Left kidney (tissue), 2 donors: ENCODE results near the gene ACVR2A. TPM values are rescaled to one million over a fixed set of nuclear protein-coding genes. Genes with fewer than 3 reads are reported as not detected.
A peak's percentile ranks its signal among the peaks of the same experiment; 100 is the strongest.

Experiments
- DNase-seq: peaks from one replicate; pipeline ENCODE4 v3.0.0-alpha.2; 2013
- polyA plus RNA-seq: library from polyadenylated mRNA; unstranded; fragments of 120-200 nt; gene quantifications from one replicate; pipeline ENCODE4 v1.2.1, GENCODE V29; 2013; ENCODE audit not compliant: insufficient read length

Gene ACVR2A
- polyA plus RNA-seq, 1 donor: 33.0 TPM

DNA sequence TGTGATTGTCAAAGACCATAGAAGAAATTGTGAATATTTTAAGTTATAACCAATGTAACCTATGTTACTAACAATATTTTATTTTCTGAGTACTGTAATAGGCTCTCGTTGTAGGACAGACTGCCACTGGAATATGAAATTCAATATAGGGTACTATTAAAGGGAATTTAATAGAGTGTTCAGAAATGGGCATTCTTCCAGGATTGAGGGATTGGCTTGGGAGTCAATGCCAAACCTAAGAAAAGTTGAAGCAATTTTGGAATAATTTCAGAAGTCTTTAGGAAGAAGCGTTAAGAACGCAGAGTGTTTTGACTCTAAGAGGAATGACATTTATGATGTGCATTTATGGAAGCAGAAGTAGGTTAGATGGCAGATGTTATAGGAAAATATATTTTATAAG, 79.0 kb downstream of the ACVR2A start:
- DNase-seq: no peak

DNA sequence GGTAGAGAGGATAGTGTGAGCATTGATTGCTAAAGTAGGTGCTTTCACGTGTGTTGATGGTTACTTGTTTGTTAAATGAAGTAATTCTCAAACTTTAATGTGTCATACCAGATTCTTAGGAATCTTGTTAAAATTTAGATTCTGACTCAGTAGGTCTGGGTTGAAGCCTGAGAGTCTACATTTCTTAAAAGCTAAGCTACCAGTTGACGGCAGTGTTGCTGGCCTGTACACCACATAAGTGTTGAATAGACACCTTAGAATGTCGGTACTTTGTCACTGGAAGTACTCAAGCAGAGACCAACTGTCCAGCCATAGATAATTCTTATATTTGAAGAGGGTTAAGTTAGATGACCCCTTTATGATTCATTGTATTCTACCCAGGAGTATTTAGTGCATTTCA, 79.8 kb downstream of the ACVR2A start:
- no peak for DNase-seq

DNA sequence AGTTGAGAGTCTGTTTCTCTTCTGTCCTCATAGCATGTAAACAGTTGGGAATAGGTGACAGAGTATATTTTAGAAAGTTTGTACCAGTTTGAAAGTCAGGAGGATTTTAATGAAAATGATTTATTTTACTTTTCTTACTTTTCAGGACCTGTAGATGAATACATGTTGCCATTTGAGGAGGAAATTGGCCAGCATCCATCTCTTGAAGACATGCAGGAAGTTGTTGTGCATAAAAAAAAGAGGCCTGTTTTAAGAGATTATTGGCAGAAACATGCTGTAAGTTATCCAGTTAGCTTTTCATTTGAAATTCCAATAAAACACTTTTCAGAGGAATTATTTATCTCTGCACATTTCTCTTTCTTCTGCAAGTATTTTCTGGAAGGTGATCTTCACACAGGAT, 81.1 kb downstream of the ACVR2A start:
- no peak for DNase-seq

DNA sequence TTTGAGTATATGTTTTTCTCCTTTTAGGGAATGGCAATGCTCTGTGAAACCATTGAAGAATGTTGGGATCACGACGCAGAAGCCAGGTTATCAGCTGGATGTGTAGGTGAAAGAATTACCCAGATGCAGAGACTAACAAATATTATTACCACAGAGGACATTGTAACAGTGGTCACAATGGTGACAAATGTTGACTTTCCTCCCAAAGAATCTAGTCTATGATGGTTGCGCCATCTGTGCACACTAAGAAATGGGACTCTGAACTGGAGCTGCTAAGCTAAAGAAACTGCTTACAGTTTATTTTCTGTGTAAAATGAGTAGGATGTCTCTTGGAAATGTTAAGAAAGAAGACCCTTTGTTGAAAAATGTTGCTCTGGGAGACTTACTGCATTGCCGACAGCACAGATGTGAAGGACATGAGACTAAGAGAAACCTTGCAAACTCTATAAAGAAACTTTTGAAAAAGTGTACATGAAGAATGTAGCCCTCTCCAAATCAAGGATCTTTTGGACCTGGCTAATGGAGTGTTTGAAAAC, 82.3 kb downstream of the ACVR2A start:
- no peak for DNase-seq

DNA sequence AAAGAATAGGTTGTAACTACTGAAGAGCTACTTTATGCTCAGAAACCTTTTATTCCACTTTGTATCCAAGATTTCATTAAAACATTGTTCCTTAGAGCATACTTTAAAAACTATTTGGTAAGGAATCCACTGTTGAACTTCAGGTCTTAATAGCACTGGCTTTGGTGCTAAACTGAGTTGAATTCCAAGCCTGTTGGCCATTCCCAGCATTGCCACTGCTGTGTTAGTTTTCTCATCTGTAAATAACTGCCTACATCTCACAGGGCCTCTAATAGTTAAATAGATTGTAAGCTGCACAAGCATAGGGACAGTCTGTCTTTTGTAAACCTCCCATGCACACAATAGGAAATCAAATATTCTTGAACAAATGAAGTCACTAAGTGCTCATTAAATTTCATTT, 89.1 kb downstream of the ACVR2A start:
- DNase-seq: no peak

DNA sequence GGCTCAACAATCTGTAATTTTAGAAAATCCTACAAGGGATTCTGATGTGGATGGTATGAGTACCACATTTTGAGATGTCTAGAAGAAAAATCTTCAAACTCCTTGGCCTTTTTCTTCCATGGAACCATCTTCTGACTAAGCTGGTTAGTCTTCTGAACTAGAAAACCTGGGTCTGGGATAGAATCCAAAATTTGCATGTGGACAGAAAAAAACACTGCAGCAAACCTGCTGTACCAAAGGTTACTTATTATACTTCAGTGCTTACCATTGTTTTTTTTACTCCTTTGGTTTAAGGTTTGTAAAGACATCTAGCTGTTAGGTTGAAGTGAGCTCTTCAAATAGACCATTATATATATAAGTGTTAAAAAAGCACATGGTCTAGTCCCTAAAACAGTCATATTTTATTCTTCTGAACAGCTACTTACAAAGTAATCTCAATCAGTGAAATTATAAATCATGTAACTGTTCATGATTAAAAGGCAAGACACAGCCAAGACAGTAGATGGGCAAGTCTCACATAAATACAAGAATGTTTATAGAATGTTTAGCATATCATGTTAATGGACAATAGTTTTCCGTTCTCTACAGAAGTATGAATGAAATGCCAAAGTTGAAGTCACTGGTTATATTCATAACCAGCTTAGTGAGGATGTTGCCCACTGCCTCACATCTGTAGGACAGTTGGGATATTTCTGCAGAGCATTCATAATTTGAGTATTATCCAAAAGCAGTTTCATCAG, 90.2 kb downstream of the ACVR2A start:
- no peak for DNase-seq

DNA sequence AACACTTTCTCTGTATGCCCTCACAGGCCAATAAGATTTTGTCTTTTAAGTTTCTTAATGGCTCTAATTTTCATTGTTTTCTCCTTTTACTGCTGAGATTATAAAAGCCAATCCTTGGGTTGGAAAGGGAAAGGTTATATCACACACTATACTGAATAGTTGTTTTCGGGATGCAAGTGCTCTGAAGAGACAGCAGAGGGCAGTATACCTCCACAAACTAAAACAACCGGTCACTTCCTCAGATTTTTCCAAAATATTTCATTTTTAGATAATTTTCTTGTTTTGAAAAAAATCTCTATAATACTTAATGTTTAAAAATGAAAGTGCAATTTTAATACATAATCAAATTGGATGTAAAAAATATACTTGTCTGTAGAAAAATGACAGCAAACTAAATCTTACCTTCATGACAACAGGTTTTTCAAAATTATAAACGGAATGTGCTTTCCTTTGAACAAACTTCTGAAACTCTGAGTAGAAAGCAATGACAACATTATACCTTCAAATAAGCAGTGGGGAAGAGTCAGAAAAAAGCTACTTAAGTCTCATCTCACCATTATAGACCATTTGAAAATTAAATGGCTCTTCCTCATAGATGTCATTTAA, 93.0 kb downstream of the ACVR2A start:
- DNase-seq: peak; percentile 18

DNA sequence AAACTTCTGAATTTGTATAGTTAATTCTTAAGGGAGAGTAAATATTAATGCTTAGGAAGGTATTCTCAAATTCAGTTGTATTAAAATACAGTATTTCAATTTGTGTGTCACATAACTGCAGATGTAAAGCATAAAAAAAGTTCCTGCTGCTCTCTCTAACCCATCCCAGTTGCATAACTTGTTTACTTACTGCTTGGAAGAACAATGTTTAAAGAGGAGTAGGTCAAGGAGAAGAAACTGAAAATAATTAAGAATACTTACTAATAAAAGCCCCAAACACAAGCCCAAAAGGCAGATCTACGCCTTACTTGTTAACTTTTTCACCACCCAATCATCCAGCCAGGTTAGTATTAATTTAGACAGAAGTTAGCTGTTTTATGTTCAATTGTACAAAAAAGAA, 94.5 kb downstream of the ACVR2A start:
- DNase-seq: no peak

DNA sequence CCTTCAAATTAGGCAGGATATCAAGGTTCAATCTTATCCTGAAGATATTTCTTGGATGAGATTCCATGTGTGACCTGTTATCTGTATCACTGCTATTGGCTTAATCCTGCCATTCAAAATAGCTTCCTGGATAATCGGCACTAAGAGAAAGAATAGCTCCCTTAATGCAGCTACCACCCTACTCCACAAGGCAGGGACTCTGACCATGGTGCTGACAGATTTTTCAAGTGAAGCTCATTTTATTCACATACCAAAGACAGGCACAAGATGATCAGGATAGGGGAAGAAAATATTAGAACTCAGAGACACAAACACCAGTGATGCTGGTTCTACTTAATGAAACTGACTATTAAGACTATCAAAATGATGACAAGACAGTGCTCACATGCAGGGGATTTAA, 100.8 kb downstream of the ACVR2A start:
- DNase-seq: peak; percentile 15

DNA sequence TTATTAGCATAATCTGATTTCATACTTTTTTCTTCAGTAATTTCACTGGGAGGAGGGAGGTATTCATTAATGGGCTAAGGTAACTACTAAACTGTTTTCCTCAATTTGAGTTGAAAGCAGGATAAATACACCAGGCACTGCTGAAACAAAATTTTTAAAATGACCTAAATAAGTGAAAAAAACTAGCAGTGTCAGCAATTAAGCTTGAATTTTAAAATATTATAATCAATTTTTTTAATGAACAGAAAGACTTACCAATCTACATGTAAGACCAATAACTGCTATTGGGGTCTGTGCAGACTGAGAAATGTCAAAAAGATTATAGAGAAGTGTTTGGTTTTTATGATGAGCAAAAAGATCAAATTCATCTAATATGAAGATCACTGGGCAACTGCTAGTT, 107.3 kb downstream of the ACVR2A start:
- no peak for DNase-seq

DNA sequence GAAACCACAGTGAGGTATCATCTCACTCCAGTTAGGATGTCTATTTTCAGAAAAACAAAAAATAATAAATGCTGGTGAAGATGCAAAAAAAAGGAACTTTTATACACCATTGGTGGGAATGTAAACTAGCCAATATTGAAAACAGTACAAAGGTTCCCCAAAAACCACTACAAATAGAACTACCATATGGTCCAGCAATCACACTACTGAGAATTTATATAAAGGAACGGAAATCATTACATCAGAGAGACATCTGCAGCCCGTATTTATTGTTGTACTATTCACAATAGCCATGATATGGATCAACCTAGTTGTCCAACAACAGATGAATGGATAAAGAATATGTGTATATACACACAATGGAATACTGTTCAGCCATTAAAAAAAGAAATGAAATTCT, 123.7 kb downstream of the ACVR2A start:
- no peak for DNase-seq

DNA sequence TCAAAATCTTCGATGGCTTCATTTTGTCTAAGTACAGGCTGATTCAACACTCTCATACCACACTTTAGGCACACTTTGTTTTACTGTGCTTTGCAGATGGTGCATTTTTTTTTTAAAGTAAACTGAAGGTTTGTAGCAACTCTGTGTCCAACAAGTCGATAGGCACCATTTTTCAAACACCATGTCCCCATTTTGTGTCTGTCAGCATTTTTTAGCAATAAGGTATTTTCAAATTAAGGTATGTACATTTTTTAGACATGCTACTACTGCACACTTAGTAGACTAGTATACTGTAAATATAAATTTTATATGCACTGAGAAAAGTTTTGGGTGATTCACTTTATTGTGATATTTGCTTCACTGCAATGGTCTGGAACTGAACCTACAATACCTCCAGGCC, 131.3 kb downstream of the ACVR2A start:
- DNase-seq: no peak

DNA sequence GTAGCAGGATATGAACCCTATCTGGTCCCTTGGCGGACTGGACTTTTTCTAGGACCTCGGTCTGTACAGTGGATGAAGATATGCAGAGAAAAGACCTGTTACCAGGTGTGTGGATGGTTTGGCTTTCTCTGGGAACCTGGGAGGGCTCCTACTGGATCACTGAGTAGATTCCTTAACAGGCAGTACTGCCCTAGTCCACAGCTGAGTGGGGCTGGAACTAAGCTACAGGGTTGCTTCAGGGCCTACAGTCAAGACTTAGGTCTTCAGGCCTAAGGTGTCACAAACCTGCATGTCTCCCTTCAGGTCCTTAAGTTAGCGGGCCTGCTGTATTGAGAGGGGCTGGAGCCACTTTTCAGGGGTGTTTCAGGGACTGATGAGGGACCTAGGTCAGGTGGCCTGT, 132.8 kb downstream of the ACVR2A start:
- no peak for DNase-seq

Other genes starting within 250 kb of the ACVR2A start
- 145 TPM for gene ORC4, start 175.7 kb downstream of the ACVR2A start, polyA plus RNA-seq
- gene MBD5, start 176.1 kb downstream of the ACVR2A start, polyA plus RNA-seq: 52.6 TPM